WERI-Rb-1 (cell line): Measurements from ENCODE around the gene MLC1.

Experiments used
- DNase-seq: peaks from one replicate; pipeline ENCODE4 v3.0.0-alpha.2; 2020
- H3K27ac ChIP-seq: fragments of 250-450 bp; sonication (Bioruptor Pico); 2 replicates; pipeline ENCODE4 v1.5.1; 2020; ENCODE audit warnings: mild to moderate bottlenecking, moderate library complexity
- H3K27me3 ChIP-seq: fragments of 250-450 bp; sonication (Bioruptor Pico); 2 replicates; pipeline ENCODE4 v1.5.1; 2021; ENCODE audit warnings: mild to moderate bottlenecking, low read depth, moderate library complexity; ENCODE audit not compliant: insufficient read depth, severe bottlenecking
- H3K36me3 ChIP-seq: fragments of 250-450 bp; sonication (Bioruptor Pico); 2 replicates; pipeline ENCODE4 v1.5.1; 2020; ENCODE audit warnings: mild to moderate bottlenecking, moderate library complexity
- H3K4me3 ChIP-seq: 2 replicates; pipeline ENCODE4 v1.5.1; 2011; ENCODE audit warnings: low read depth, mild to moderate bottlenecking, control low read depth, low read length
- H3K9me3 ChIP-seq: fragments of 250-450 bp; sonication (Bioruptor Pico); 2 replicates; pipeline ENCODE4 v1.5.1; 2021; ENCODE audit warnings: mild to moderate bottlenecking, moderate library complexity; ENCODE audit not compliant: severe bottlenecking
- CTCF ChIP-seq: IDR thresholded peaks from 2 replicates; pipeline ENCODE4 v1.5.1; 2011; ENCODE audit warnings: low read depth, mild to moderate bottlenecking, control low read depth, inconsistent platforms, low read length

MLC1 gene

GRCh38 chr22:50027639-50028537, 57.3 kb downstream of the MLC1 start:
- Histone ChIP-seq H3K4me3 (no peak overlapping the region), H3K36me3 (no peaks in the 10 kb centered on the region), H3K9me3 (no peaks in the 10 kb centered on the region), H3K27ac (no peak overlapping the region), H3K27me3 (no peaks in the 10 kb centered on the region)
- no peak for TF ChIP-seq CTCF
- DNase-seq: no peak

- no peak for TF ChIP-seq CTCF
- no peak for DNase-seq
- Histone ChIP-seq H3K4me3 (no peak overlapping the region), H3K36me3 (no peaks in the 10 kb centered on the region), H3K27ac (no peak overlapping the region), H3K9me3 (no peaks in the 10 kb centered on the region), H3K27me3 (no peaks in the 10 kb centered on the region)
Measured at GRCh38 chr22:50025993-50026392, 59.2 kb downstream of the MLC1 start.

GRCh38 chr22:50022171-50022819, 62.9 kb downstream of the MLC1 start:
- Histone ChIP-seq H3K4me3 (no peak overlapping the region), H3K27me3 (peaks cover 3% of the 10 kb centered on the region), H3K9me3 (no peaks in the 10 kb centered on the region), H3K27ac (no peak overlapping the region), H3K36me3 (no peaks in the 10 kb centered on the region)
- TF ChIP-seq CTCF: no peak
- no peak for DNase-seq

GRCh38 chr22:50020606-50021005, 64.6 kb downstream of the MLC1 start:
- no peak for TF ChIP-seq CTCF
- H3K27ac ChIP-seq: no peak overlapping the region
- DNase-seq: no peak
- H3K4me3 ChIP-seq: no peak overlapping the region
- H3K36me3 ChIP-seq: no peaks in the 10 kb centered on the region
- peaks cover 3% of the 10 kb centered on the region for H3K27me3 ChIP-seq
- no peaks in the 10 kb centered on the region for H3K9me3 ChIP-seq

GRCh38 chr22:50019316-50019715, 65.9 kb downstream of the MLC1 start:
- no peaks in the 10 kb centered on the region for H3K36me3 ChIP-seq
- no peak for DNase-seq

More at GRCh38 chr22:50019316-50019715, 65.9 kb downstream of the MLC1 start:
- no peak for TF ChIP-seq CTCF
- H3K4me3 ChIP-seq: no peak overlapping the region
- H3K27me3 ChIP-seq: peaks cover 10% of the 10 kb centered on the region
- H3K9me3 ChIP-seq: no peaks in the 10 kb centered on the region
- H3K27ac ChIP-seq: no peak overlapping the region
